ENCODE data around the gene LTBP3.

Gene LTBP3
- 14.6 to 95.0 (median 54.4) reads per million in 9 experiments for total RNA-seq

- peak within 1 kb of the TSS; percentile 82 to 85 for H3K4me3 Mint-ChIP-seq
- peaks cover 6% of the 10 kb centered on the region for H3K36me3 Mint-ChIP-seq (ENCODE audit: insufficient read depth)
- DNase-seq (no peak), ATAC-seq (replicated peaks) (peak; percentile 32)
- H3K9me3 Mint-ChIP-seq: no peaks in the 10 kb centered on the region
- peaks cover 46 to 47% of the 10 kb centered on the region in 2 donors for H3K4me1 Mint-ChIP-seq (ENCODE audit: low read depth in 2 of 2)
- no peaks in the 10 kb centered on the region for H3K27me3 Mint-ChIP-seq
- H3K27ac Mint-ChIP-seq: peak within 1 kb of the TSS; percentile 89 to 93
Measured at GRCh38 chr11:65558002-65558929, at the start of gene LTBP3. Gene LTBP3 (minus strand): TSS chr11:65558359. CDS start chr11:65557959, 400 bp downstream.

- Mint-ChIP-seq H3K9me3 (no peaks in the 10 kb centered on the region), H3K27me3 (no peaks in the 10 kb centered on the region), H3K4me1 (ENCODE audit: low read depth in 2 of 2) (peaks cover 19 to 25% of the 10 kb centered on the region in 2 donors), H3K36me3 (ENCODE audit: insufficient read depth) (peaks cover 45% of the 10 kb centered on the region), H3K4me3 (no peak overlapping the region), H3K27ac (no peak overlapping the region)
- DNase-seq (no peak), ATAC-seq (replicated peaks) (peak; percentile 67)
Measured at GRCh38 chr11:65606876-65607613, 48.9 kb upstream of the LTBP3 start.

GRCh38 chr11:65604258-65604657, 46.1 kb upstream of the LTBP3 start:
- peaks cover 48% of the 10 kb centered on the region for H3K36me3 Mint-ChIP-seq (ENCODE audit: insufficient read depth)
- DNase-seq (no peak), ATAC-seq (replicated peaks) (no peak)
- no peak overlapping the region for H3K4me3 Mint-ChIP-seq
- no peaks in the 10 kb centered on the region for H3K9me3 Mint-ChIP-seq
- H3K27ac Mint-ChIP-seq: peak overlapping the region in 1 of 2 donors; percentile 55
- peaks cover 0 to 6% of the 10 kb centered on the region in 2 donors for H3K4me1 Mint-ChIP-seq (ENCODE audit: low read depth in 2 of 2)
- no peaks in the 10 kb centered on the region for H3K27me3 Mint-ChIP-seq

GRCh38 chr11:65599955-65600246, 41.7 kb upstream of the LTBP3 start:
- peaks cover 29% of the 10 kb centered on the region for H3K36me3 Mint-ChIP-seq (ENCODE audit: insufficient read depth)

GRCh38 chr11:65599216-65599954, 41.2 kb upstream of the LTBP3 start:
- Mint-ChIP-seq H3K4me1 (ENCODE audit: low read depth in 2 of 2) (peaks cover 10% of the 10 kb centered on the region in 2 donors), H3K9me3 (no peaks in the 10 kb centered on the region), H3K4me3 (no peak overlapping the region), H3K36me3 (ENCODE audit: insufficient read depth) (peaks cover 29% of the 10 kb centered on the region), H3K27me3 (no peaks in the 10 kb centered on the region), H3K27ac (peak overlapping the region in 1 of 2 donors; percentile 38)
- DNase-seq: no peak
- no peak for ATAC-seq (replicated peaks)

More at GRCh38 chr11:65599955-65600246, 41.7 kb upstream of the LTBP3 start:
- Mint-ChIP-seq H3K4me3 (no peak overlapping the region), H3K27me3 (no peaks in the 10 kb centered on the region), H3K9me3 (no peaks in the 10 kb centered on the region), H3K27ac (no peak overlapping the region), H3K4me1 (ENCODE audit: low read depth in 2 of 2) (peaks cover 8 to 9% of the 10 kb centered on the region in 2 donors)
- no peak for DNase-seq
- no peak for ATAC-seq (replicated peaks)

GRCh38 chr11:65598258-65598699, 40.1 kb upstream of the LTBP3 start:
- Mint-ChIP-seq H3K9me3 (no peaks in the 10 kb centered on the region), H3K4me3 (no peak overlapping the region), H3K27ac (no peak overlapping the region), H3K27me3 (no peaks in the 10 kb centered on the region), H3K36me3 (ENCODE audit: insufficient read depth) (peaks cover 31% of the 10 kb centered on the region), H3K4me1 (ENCODE audit: low read depth in 2 of 2) (peaks cover 10 to 11% of the 10 kb centered on the region in 2 donors)
- ATAC-seq (replicated peaks) (no peak), DNase-seq (no peak)

- ATAC-seq (replicated peaks): no peak
- peaks cover 21% of the 10 kb centered on the region for H3K36me3 Mint-ChIP-seq (ENCODE audit: insufficient read depth)
- H3K27me3 Mint-ChIP-seq: no peaks in the 10 kb centered on the region
- peaks cover 10% of the 10 kb centered on the region in 2 donors for H3K4me1 Mint-ChIP-seq (ENCODE audit: low read depth in 2 of 2)
- no peaks in the 10 kb centered on the region for H3K9me3 Mint-ChIP-seq
- H3K4me3 Mint-ChIP-seq: no peak overlapping the region
- H3K27ac Mint-ChIP-seq: peak overlapping the region in 1 of 2 donors; percentile 81
- DNase-seq: no peak
Measured at GRCh38 chr11:65596520-65596919, 38.4 kb upstream of the LTBP3 start.

- Mint-ChIP-seq H3K27ac (peak within 1 kb of the TSS in 1 of 2 donors; percentile 81), H3K36me3 (ENCODE audit: insufficient read depth) (peaks cover 25% of the 10 kb centered on the region), H3K4me1 (ENCODE audit: low read depth in 2 of 2) (peaks cover 10% of the 10 kb centered on the region in 2 donors), H3K27me3 (no peaks in the 10 kb centered on the region), H3K4me3 (peak within 1 kb of the TSS in 1 of 2 donors; percentile 52), H3K9me3 (no peaks in the 10 kb centered on the region)
- ATAC-seq (replicated peaks) (peak; percentile 12), DNase-seq (no peak)
Measured at GRCh38 chr11:65595543-65596281, 37.6 kb upstream of the LTBP3 start, which contains the start of gene KCNK7. Gene KCNK7 (minus strand): TSS chr11:65595800. CDS start chr11:65595772, 28 bp downstream.

- Mint-ChIP-seq H3K9me3 (no peaks in the 10 kb centered on the region), H3K4me3 (no peak overlapping the region), H3K4me1 (ENCODE audit: low read depth in 2 of 2) (peaks cover 10% of the 10 kb centered on the region in 2 donors), H3K27ac (peak overlapping the region in 1 of 2 donors; percentile 73), H3K36me3 (ENCODE audit: insufficient read depth) (peaks cover 30% of the 10 kb centered on the region), H3K27me3 (no peaks in the 10 kb centered on the region)
- DNase-seq: no peak
- no peak for ATAC-seq (replicated peaks)
Measured at GRCh38 chr11:65595131-65595530, 37.0 kb upstream of the LTBP3 start.

GRCh38 chr11:65593518-65594414, 35.6 kb upstream of the LTBP3 start:
- Mint-ChIP-seq H3K27ac (peak overlapping the region; percentile 44 to 73), H3K4me1 (ENCODE audit: low read depth in 2 of 2) (peaks cover 13% of the 10 kb centered on the region in 2 donors), H3K27me3 (no peaks in the 10 kb centered on the region), H3K4me3 (peak overlapping the region in 1 of 2 donors; percentile 14), H3K9me3 (no peaks in the 10 kb centered on the region), H3K36me3 (ENCODE audit: insufficient read depth) (peaks cover 32% of the 10 kb centered on the region)
- ATAC-seq (replicated peaks): peak; percentile 61
- peak in 1 of 3 experiments; percentile 40 for DNase-seq

GRCh38 chr11:65592858-65593517, 34.8 kb upstream of the LTBP3 start:
- Mint-ChIP-seq H3K4me3 (peak overlapping the region in 1 of 2 donors; percentile 14), H3K4me1 (ENCODE audit: low read depth in 2 of 2) (peaks cover 21% of the 10 kb centered on the region in 2 donors), H3K36me3 (ENCODE audit: insufficient read depth) (peaks cover 34% of the 10 kb centered on the region), H3K9me3 (no peaks in the 10 kb centered on the region), H3K27me3 (no peaks in the 10 kb centered on the region), H3K27ac (peak overlapping the region; percentile 44 to 73)
- DNase-seq (no peak), ATAC-seq (replicated peaks) (no peak)

All from effector memory CD8-positive, alpha-beta T cell (primary cell).